K562 (cell line): ENCODE data around the gene PRRT1. TPM values are rescaled to one million over a fixed set of nuclear protein-coding genes. Genes with fewer than 3 reads are reported as not detected.

Experiments used
- ARID1B ChIP-seq: fragments of 450-650 bp; IDR thresholded peaks from 2 replicates; pipeline ENCODE4 v1.6.1; 2016; ENCODE audit warnings: antibody characterized with exemption, mild to moderate bottlenecking, inconsistent platforms
- ETS1 ChIP-seq: conservative IDR thresholded peaks from 2 replicates; pipeline ENCODE4 v1.6.1; 2011; ENCODE audit warnings: low read depth, mild to moderate bottlenecking, low read length; ENCODE audit not compliant: control insufficient read depth
- HMGN3 ChIP-seq: IDR thresholded peaks from 2 replicates; pipeline ENCODE4 v1.6.1; 2011; ENCODE audit warnings: borderline replicate concordance, low read depth, mild to moderate bottlenecking, mixed read lengths, low read length; ENCODE audit not compliant: insufficient read length; ENCODE audit errors: extremely low read depth
- MTF1 ChIP-seq: fragments of 250-450 bp; sonication (Bioruptor Pico); IDR thresholded peaks from 2 replicates; pipeline ENCODE4 v1.9.0; 2021; ENCODE audit warnings: moderate library complexity, mild to moderate bottlenecking, inconsistent platforms, borderline replicate concordance
- PPARD ChIP-seq: fragments of 250-450 bp; sonication (Bioruptor Pico); IDR thresholded peaks from 2 replicates; pipeline ENCODE4 v1.8.0; 2022; ENCODE audit warnings: inconsistent platforms, mild to moderate bottlenecking, moderate library complexity
- PRPF4 ChIP-seq: fragments of 200-400 bp; formaldehyde crosslinking; IDR thresholded peaks from one replicate; pipeline ENCODE4 v1.6.1; 2017; ENCODE audit warnings: low read length, low read depth, mild to moderate bottlenecking; ENCODE audit not compliant: insufficient read depth, poor library complexity, severe bottlenecking
- SPI1 ChIP-seq: IDR thresholded peaks from 2 replicates; pipeline ENCODE4 v1.6.1; 2011; ENCODE audit warnings: low read depth, low read length, control low read depth, borderline replicate concordance
- SRF ChIP-seq, 2 experiments: fragments of 250-450, 450-650 bp in 1 of 2; sonication (Bioruptor Pico) in 1 of 2; sonication (generic) in 1 of 2; formaldehyde crosslinking; IDR thresholded peaks; 2 replicates each; pipeline versions ENCODE4 v1.5.0 to v1.5.1; 2020 to 2022; ENCODE audit warnings: mild to moderate bottlenecking in 1 of 2, missing genetic modification reagents in 1 of 2
- TBL1XR1 ChIP-seq, 2 experiments: IDR thresholded peaks; 2 replicates each; pipeline ENCODE4 v1.6.1; 2012; ENCODE audit warnings: improper control_type of control experiment in 2 of 2, low read length in 2 of 2, mild to moderate bottlenecking in 1 of 2
- THAP12 ChIP-seq: fragments of 250-450 bp; sonication (Bioruptor Pico); IDR thresholded peaks from 2 replicates; pipeline ENCODE4 v1.9.0; 2021; ENCODE audit warnings: mild to moderate bottlenecking, inconsistent platforms
- ZFP36 ChIP-seq: fragments of 150-350 bp; IDR thresholded peaks from 2 replicates; pipeline ENCODE4 v1.6.1; 2018; ENCODE audit warnings: low read length, low read depth; ENCODE audit not compliant: partially characterized antibody
- ZFP91 ChIP-seq: sonication (generic); formaldehyde crosslinking; IDR thresholded peaks from 2 replicates; pipeline ENCODE4 v1.8.0; 2022; ENCODE audit warnings: mild to moderate bottlenecking, missing genetic modification reagents
- ZNF449 ChIP-seq: fragments of 250-450 bp; sonication (Bioruptor Pico); IDR thresholded peaks from 2 replicates; pipeline ENCODE4 v1.8.0; 2022; ENCODE audit warnings: moderate library complexity, mild to moderate bottlenecking, inconsistent platforms
- ZNF609 ChIP-seq: sonication (generic); formaldehyde crosslinking; IDR thresholded peaks from 2 replicates; pipeline ENCODE4 v1.8.1; 2023; ENCODE audit warnings: missing genetic modification reagents, mild to moderate bottlenecking, borderline replicate concordance
- polyA plus RNA-seq, 8 experiments: library from polyadenylated mRNA; depleted of rRNA in 4 of 8; stranded (reverse) in 5 of 8; unstranded in 3 of 8; fragments of >200 nt; fragmentation: Nextera tagmentation in 2 of 8; fragmentation: Illumina TruSeq in 1 of 8; extraction: Ambion mirVana in 2 of 8; extraction: Trizol in 1 of 8; gene quantifications; 2 replicates each; pipeline versions ENCODE4 v1.2.1 to v1.2.3, GENCODE V29; 2011 to 2014; ENCODE audit warnings: inconsistent platforms in 1 of 8, missing spikeins in 1 of 8
- total RNA-seq, 7 experiments: library from RNA; depleted of rRNA in 6 of 7; stranded (reverse); fragments of >200 nt in 6 of 7; fragmentation: Illumina TruSeq in 2 of 7; extraction: Trizol in 2 of 7; gene quantifications; 2 replicates each; pipeline versions ENCODE4 v1.2.1 to v1.2.3, GENCODE V29; 2011 to 2021; ENCODE audit warnings: low replicate concordance in 1 of 7

The PRRT1 gene
- total and polyA plus RNA-seq, 9 of the 15 experiments (the other 6 are each of a cell fraction or from before 2014, with no cell fraction given), result 0.14 to 3.5 (median 0.41) TPM

GRCh38 chr6:32177183-32177787 is 25.5 kb upstream of the PRRT1 start (continued):
- TF ChIP-seq HMGN3 (no peak), SPI1 (no peak), PRPF4 (no peak), ZNF609 (CRISPR knock-in tag) (no peak), ETS1 (no peak), ZNF449 (peak; percentile 29; the same call in 1 of the 2 replicates), MTF1 (CRISPR knock-in tag) (0 out of 2 replicates have a peak, but pooled peaks have one; percentile 56), THAP12 (CRISPR knock-in tag) (peak; percentile 57; the same call in 1 of the 2 replicates), ZFP91 (CRISPR knock-in tag) (0 out of 2 replicates have a peak, but pooled peaks have one; percentile 35), SRF (CRISPR knock-in tag; IDR thresholded peaks at IDR 0.05) (peak in 1 of 2 experiments; percentile 60; a peak in 2 of 4 replicates), ZFP36 (no peak), TBL1XR1 (IDR thresholded peaks at IDR 0.05; ENCODE audit: low read length in 2 of 2) (no peak), PPARD (CRISPR knock-in tag) (no peak), ARID1B (no peak)
